Epithelial cell of proximal tubule (primary cell): ENCODE measurements around the gene ALB. TPM values are rescaled to one million over a fixed set of nuclear protein-coding genes. Genes with fewer than 3 reads are reported as not detected.

Experiments used
- DNase-seq: peaks from one replicate; pipeline ENCODE4 v3.0.0-alpha.2; 2011; ENCODE audit warnings: low read depth
- H3K4me3 ChIP-seq: 2 replicates; pipeline ENCODE4 v1.5.1; 2011; ENCODE audit warnings: low read depth, mild to moderate bottlenecking, low read length
- CTCF ChIP-seq: conservative IDR thresholded peaks from 2 replicates; pipeline ENCODE4 v1.5.1; 2012; ENCODE audit warnings: low read depth, mild to moderate bottlenecking, low read length
- total RNA-seq: library from RNA; depleted of rRNA; stranded (reverse); fragments of >200 nt; gene quantifications from 2 replicates; pipeline ENCODE4 v1.2.3, GENCODE V29; 2015

Gene ALB
- total RNA-seq, 1 donor from 2014 or later = not detected

GRCh38 chr4:73447671-73448070 lies 43.6 kb downstream of the ALB start:
- TF ChIP-seq CTCF = no peak
- no peak for DNase-seq
- no peak overlapping the region for H3K4me3 ChIP-seq

DNA sequence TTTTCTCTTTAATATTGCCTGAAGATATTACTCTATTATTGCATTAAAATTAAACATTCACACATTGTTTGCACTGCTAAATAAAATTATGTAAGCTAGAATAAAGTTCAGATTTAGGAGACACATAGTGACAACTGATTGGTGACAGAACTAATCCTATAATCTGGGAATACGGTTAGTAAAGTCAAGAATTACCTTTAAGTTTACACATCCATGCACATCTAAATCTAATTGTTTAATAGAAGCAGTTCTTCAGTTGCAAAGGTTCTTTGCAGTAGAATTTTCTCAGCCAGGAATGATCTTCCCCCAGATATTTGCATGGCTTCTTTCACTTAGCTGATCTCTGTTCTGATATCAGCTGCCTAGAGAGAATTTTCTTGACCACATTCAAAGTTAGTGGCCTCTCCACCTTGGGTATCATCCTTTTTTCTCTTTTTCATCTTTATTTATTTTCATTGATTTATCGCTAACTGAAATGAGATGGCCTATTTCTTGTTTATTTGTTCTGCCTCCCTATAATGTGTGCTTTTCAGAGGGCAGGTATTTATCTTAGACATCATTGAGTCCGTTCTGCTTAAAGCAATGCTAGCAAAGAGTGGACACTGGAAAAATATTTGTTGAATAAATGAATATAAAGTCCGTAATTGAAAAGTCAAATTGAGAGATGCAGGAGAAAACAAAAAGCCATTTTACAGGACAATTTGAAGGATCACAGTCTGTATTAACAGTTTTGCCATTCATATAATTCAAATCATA lies 44.5 kb downstream of the ALB start:
- no peak overlapping the region for H3K4me3 ChIP-seq
- no peak for DNase-seq
- TF ChIP-seq CTCF = no peak

DNA sequence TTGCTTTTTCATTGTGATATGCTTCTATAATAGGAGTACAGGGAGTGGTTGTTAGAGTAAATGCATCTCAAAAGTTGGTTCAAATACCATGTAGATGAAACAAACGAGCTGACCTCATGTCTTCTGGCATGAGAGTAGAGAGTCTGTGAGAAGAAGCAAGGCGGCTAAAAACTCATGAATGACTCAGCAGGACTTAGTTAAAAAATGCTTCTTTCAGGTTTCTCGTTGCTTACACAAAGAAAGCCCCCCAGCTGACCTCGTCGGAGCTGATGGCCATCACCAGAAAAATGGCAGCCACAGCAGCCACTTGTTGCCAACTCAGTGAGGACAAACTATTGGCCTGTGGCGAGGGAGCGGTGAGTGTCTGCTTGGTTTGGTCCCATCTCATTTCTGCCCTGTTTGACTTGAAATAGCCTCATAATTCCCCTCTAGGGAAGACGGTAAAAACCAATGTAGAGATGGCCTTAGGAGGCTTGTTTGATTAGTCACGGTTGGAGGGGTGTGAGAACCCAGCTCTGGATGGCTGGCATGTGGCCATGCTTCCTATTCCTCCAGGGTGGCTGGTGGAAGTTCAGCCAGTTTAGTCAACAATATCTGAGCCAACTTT lies 46.4 kb downstream of the ALB start:
- no peak for TF ChIP-seq CTCF
- DNase-seq = peak; percentile 74
- peak overlapping the region; percentile 5 for H3K4me3 ChIP-seq

DNA sequence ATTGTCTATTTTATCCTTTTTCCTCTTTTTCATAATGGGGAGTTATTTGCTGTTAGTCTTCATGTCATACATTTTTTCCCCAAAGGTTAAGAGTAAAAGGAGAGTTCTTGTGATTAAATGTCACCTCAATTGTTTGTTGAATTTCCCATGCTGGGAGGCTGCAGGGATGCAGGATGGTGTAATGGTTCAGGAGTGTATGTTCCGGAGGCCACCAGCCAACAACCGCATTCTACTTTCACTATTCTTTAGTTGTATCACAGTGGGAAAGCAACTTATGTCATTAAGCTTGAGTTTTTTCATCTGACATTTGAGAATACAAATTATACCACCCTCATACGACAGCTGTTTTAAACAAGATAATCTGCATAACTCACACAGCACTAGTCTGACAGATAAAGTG lies 47.3 kb downstream of the ALB start:
- no peak for TF ChIP-seq CTCF
- DNase-seq = no peak
- H3K4me3 ChIP-seq = no peak overlapping the region

DNA sequence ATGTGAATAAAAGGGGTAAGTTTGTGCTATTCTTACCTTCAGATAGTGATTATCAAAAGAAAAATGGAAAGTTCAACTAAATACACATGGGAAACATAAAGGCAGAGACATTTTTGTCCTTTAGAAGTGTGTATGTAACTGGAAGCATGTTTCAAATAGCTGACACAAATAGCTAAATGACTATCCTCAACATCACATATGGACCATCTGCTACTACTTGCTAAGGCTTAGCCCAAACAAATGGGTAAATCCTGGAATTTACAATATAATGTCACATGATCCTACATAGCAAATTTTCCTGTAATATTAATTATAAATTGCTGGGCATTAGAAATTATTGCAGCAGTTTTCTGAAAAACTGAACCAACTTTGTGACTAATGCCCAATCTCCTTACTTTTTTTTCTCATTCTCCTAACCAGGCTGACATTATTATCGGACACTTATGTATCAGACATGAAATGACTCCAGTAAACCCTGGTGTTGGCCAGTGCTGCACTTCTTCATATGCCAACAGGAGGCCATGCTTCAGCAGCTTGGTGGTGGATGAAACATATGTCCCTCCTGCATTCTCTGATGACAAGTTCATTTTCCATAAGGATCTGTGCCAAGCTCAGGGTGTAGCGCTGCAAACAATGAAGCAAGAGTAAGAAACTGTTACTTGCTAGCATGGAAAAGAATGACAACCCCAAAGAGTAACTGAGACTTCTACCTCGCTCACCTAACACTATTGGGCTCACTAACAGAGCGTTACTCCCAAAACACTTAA lies 48.1 kb downstream of the ALB start:
- no peak overlapping the region for H3K4me3 ChIP-seq

More for the DNA sequence above, 48.1 kb downstream of the ALB start:
- no peak for TF ChIP-seq CTCF
- DNase-seq = no peak
